Measurements from ENCODE around the gene MKRN2.

Gene MKRN2

GRCh38 chr3:12560505-12561190, 3.8 kb downstream of the MKRN2 start:
- POLR2A ChIA-PET (ENCODE audit: low non-redundant PET), result no interaction called here
- CTCF ChIA-PET, result interaction anchor here (0.6 kb wide), 1 partner anchor 18 kb away, joined by 3 read pairs; no protein-coding TSS in a partner anchor
- no peak for TF ChIP-seq CTCF (conservative IDR thresholded peaks at IDR 0.05; ENCODE audit: low read depth)
- H3K27ac ChIP-seq, result no peak overlapping the region
- DNase-seq (ENCODE audit: low spot score), result no peak

- no peak for DNase-seq (ENCODE audit: low spot score)
- POLR2A ChIA-PET (ENCODE audit: low non-redundant PET), result no interaction called here
- TF ChIP-seq CTCF (conservative IDR thresholded peaks at IDR 0.05; ENCODE audit: low read depth), result no peak
- CTCF ChIA-PET, result no interaction called here
- no peak overlapping the region for H3K27ac ChIP-seq
These were observed 4.5 kb downstream of the MKRN2 start for GRCh38 chr3:12561397-12561796.

- CTCF ChIA-PET, result interaction anchor here (0.6 kb wide), 2 partner anchors 14 to 758 kb away, joined by 3 to 6 read pairs; no protein-coding TSS in a partner anchor
- POLR2A ChIA-PET (ENCODE audit: low non-redundant PET), result no interaction called here
- DNase-seq (ENCODE audit: low spot score), result no peak
These were observed 5.6 kb downstream of the MKRN2 start for GRCh38 chr3:12562451-12562850.

GRCh38 chr3:12566976-12567375, 10.1 kb downstream of the MKRN2 start:
- H3K27ac ChIP-seq, result no peak overlapping the region
- CTCF ChIA-PET, result no interaction called here
- POLR2A ChIA-PET (ENCODE audit: low non-redundant PET), result no interaction called here
- no peak for TF ChIP-seq CTCF (conservative IDR thresholded peaks at IDR 0.05; ENCODE audit: low read depth)
- no peak for DNase-seq (ENCODE audit: low spot score)

More at GRCh38 chr3:12562451-12562850, 5.6 kb downstream of the MKRN2 start:
- TF ChIP-seq CTCF (conservative IDR thresholded peaks at IDR 0.05; ENCODE audit: low read depth), result no peak
- H3K27ac ChIP-seq, result no peak overlapping the region

GRCh38 chr3:12568747-12569146, 11.9 kb downstream of the MKRN2 start:
- H3K27ac ChIP-seq, result no peak overlapping the region
- DNase-seq (ENCODE audit: low spot score), result no peak
- TF ChIP-seq CTCF (conservative IDR thresholded peaks at IDR 0.05; ENCODE audit: low read depth), result no peak
- POLR2A ChIA-PET (ENCODE audit: low non-redundant PET), result no interaction called here
- CTCF ChIA-PET, result interaction anchor here (0.6 to 0.9 kb wide), 2 partner anchors 11 to 29 kb away, joined by 3 read pairs; no protein-coding TSS in a partner anchor

GRCh38 chr3:12569836-12570235, 12.9 kb downstream of the MKRN2 start:
- no peak overlapping the region for H3K27ac ChIP-seq
- TF ChIP-seq CTCF (conservative IDR thresholded peaks at IDR 0.05; ENCODE audit: low read depth), result no peak
- POLR2A ChIA-PET (ENCODE audit: low non-redundant PET), result no interaction called here
- no peak for DNase-seq (ENCODE audit: low spot score)
- CTCF ChIA-PET, result no interaction called here
